ENCODE data around the gene DPF1. TPM values are rescaled to one million over a fixed set of nuclear protein-coding genes. Genes with fewer than 3 reads are reported as not detected.
"Not testable (repeated sequence)": the region's sequence is repeated elsewhere in the genome, so short reads cannot be mapped to it uniquely, and the experiment has no call there.

Gene DPF1
- total RNA-seq, 1 donor from 2014 or later: 1.3 TPM

DNA sequence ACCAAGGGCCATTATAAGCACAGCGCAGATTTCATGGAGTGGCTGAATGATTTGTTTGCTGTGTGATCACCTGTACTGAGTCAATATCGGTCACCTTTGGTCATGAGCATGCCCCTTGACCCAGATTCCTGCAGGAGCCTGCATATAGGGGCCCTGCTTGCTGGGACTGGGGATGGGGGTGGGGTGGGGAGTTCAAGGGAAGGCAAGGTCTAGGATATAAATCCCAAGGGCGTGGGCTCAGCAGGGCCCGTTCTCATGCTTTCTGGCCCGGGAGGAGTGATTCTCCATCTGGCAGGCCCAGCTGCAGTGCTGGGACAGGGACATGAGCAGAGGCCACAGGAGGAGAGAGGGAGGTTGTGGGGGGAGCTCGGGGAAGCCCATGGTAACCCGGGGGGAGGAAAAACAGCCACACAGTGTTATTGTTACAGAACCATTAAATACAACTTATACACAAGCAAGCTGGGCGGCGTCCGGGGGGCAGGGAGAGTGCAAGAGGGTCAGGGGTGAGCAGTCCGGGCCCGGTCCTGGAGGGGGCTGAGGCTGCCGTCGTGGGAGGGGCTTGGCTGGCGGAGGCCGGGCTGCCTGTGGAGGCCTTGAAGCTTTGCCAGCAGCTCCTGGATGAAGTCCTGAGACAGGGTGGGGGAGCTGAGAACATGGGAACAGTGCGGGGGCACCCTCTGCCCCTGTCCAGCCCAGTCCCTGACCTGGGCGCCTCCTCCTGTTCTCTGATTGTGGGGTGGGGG lies 27.0 kb upstream of the DPF1 start:
- no peak for DNase-seq (ENCODE audit: low read depth, low spot score)

DNA sequence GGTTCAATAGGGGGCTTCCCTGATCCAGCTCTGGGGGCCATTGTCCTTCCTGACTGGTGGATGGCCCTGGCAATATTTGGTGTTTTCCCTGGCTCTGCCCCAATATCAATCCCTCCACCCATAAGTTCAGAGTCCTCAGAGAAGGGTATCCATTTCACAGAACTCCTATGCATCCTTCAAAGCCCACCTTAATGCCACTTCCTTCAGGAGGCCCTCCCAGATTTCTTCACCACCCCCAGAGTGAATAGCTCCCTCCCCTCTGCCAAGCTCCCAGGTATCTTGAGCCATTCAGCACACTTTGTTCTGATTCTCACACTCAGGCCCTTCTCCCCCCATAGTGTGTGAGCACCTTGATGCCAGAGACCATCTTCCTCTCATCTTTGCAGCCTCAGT lies 26.4 kb upstream of the DPF1 start:
- no peak for DNase-seq (ENCODE audit: low read depth, low spot score)

DNA sequence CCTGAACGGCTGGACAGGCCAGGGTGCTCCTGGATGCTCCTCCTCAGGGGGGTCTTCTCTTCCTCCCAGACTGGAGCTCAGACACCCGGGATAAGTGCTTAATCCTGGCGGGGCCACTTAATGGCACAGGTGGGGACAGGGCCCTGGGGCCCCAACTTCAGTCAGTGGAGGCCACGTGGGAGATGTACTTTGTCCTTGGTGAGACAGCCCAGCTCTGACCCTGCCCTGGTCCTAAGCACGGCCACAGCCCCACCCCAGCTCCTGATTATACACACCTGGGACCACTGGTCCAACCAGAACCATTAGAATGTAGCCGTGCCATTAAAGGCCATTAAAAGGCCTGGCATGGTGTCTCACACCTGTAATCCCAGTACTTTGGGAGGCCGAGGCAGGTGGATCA lies 24.4 kb upstream of the DPF1 start:
- no peak for DNase-seq (ENCODE audit: low read depth, low spot score)

DNA sequence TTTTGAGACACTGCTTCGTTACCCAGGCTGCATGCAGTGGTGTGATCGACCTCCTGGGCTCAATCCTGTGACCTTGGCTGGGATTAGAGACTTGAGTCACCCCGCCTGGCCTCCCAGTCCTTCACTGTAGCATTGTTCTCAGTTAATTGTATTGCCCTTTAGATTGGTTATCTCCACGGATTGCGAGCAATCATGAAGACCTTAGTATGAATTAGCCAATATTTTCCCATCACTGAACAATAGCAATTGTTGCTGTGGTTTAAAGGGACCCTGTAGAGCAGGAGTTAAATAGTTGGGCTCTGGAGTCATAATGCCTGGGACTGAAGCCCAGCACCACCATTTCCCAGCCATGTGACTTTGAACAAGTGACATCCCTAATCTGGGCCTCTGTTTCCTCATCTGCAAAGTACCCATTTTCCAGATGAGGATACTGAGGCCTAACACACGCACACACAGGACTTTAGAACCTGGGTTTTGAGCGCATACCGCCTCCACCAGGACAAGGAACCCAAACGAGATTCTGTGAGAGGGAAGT lies 23.8 kb upstream of the DPF1 start:
- no peak for DNase-seq (ENCODE audit: low read depth, low spot score)

DNA sequence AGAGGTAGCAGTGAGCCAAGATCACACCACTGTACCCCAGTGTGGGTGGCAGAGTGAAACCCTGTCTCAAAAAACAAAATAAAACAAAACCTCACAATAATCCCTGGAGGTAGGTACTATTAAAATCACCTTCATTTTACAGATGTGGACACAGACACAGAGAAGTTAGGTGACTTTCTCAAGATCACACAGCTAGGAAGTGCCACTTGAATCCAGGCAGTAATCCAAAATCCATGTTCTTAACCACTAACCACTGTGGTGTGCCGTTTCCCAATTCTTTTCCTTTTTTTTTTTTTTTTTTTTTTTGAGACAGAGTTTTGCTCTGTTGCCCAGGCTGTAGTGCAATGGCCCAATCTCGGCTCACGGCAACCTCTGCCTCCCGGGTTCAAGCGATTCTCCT lies 23.1 kb upstream of the DPF1 start:
- no peak for DNase-seq (ENCODE audit: low read depth, low spot score)

DNA sequence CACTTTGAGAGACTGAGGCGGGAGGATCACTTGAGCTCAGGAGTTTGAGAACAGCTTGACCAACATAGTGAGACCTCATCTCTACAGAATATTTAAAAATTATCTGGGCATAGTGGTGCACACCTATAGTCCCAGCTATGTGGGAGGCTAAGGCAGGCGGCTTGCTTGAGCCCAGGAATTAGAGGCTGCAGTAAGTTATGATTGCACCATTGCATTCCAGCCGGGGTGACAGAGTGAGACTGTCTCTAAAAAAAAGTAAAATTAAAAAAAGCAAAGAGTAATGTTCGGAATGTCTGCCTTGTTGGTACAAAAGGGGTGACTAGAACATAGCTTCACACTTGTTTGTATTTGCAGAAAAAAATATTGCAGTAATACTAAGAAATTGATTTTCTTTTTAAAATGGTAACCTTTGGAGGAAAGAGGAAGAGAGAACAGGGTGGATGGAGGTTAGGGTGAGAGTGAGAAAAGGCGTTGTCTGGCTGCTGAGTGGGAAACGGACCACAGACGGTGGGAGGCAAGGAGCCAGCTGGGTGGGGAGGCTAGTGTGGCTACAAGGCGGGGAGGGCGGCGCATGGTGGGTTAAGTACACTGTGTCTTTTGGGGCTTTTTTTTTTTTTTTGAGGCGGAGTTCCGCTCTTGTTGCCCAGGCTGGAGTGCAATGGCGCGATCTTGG lies 21.9 kb upstream of the DPF1 start:
- no peak for DNase-seq (ENCODE audit: low read depth, low spot score)

DNA sequence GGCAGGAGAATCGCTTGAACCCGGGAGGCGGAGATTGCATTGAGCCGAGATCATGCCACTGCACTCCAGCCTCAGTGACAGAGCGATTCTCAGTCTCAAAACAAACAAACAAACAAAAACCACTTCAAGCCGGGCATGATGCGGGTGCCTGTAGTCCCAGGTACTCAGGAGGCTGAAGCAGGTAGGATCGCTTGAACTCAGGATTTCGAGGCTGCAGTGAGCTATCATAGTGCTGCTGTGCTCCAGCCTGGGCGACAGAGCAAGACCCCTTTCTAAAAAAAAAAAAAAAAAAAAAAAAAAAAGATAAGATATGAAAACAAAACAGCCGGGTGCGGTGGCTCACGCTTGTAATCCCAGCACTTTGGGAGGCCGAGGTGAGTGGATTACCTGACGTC lies 19.3 kb upstream of the DPF1 start:
- no peak for DNase-seq (ENCODE audit: low read depth, low spot score)

DNA sequence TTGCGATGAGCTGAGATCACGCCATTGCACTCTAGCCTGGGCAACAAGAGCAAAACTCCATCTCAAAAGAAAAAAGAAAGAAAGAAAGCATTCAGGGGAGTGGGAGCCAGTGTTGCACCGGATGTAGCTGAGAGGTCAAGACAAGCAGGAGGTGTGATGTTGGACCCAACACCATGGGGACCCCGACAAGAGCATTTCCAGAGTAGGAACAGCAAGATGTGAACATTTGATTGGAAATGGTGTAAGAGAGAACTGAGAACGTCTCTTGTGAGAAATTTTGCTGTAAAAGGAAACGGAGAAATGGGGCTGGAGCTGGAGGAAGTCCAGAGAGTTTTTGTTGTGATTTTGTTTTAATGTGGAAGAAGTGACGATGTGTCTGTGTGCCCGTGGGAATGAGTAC lies 15.8 kb upstream of the DPF1 start:
- DNase-seq (ENCODE audit: low read depth, low spot score): no peak

DNA sequence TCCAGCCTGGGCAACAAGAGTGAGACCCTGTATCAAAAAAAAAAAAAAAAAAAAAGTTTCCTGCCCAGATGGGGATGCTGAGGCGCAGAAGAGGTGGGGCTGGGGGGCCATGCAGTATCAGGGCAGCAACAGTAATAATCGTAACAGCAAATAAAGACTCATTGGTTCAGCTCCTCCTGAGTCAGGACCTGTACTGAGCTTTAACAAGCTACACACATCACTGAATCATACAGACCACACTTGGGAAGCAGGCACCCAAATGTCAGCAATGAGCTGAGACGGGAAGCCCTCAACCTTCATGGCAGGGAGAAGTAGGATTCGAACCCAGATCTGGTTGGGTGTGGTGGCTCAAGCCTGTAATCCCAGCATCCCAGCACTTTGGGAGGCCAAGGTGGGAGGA lies 10.6 kb upstream of the DPF1 start:
- DNase-seq (ENCODE audit: low read depth, low spot score): no peak

DNA sequence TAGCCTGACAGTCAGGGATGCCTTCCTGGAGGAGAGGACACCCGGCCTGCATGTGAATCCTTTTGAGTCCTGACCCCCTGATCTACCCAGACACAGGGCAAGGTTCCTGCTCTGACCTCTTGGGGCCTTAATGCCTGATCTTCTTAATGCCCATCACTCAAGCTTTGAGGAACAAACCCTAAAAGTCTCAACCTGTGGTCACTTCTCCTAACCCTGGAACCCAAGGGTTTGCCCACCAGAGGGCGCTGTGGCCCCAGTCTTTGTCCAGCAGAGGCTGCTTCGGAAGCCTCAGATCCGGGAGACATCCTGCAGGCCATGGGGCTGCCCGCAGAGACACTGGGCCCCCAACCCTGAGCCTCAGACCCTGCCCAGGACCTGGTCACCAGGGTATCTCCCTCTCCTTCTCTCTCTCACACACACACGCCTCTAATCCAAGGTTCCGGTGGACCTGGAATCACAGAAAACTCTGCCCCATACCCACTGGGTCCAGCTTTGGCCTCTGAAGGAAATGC lies 9.8 kb upstream of the DPF1 start:
- no peak for DNase-seq (ENCODE audit: low read depth, low spot score)

DNA sequence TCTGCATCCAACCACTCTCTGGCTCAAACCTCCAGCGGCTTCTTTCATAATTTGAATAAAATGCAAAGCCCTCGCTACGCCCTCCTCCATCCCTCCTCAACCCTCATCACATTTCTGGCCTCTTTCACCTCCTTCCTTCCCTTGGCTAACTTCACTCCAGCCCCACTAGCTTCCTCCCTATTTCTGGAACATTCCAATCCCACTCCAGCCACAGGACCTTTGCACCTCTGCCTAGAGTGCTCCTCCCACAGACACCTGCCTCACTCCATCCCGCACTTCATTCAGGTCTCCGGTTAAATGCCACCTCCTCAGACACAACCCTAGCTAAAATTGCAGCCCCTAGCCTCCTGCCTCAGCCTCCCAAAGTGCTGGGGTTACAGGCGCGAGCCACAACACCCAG lies 7.9 kb upstream of the DPF1 start:
- no peak for DNase-seq (ENCODE audit: low read depth, low spot score)

DNA sequence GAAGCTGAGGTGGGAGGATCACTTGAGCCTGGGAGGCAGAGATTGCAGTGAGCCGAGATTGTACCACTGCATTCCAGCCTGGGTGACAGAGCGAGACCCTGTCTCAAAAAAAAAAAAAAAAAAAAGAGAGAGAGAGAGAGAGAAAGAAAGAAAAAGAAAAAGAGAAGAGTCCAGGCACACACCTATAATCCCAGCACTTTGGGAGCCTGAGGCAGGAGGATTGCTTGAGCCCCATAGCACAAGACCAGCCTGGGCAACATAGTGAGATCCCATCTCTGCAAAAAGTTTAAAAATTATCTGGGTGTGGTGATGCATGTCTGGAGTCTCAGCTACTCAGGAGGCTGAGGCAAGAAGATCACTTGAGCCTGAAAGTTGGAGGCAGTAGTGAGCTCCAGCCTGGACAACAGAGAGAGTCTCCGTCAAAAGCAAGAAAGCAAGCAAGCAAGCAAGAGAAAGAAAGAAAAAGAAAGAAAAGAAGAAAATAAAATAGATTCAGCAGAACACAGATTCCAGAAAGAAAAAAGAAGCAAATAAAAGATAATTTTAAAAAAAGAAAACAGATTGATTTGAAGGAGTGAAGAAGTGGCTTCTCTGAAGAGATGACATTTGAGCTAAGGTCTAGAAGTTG lies 6.6 kb upstream of the DPF1 start:
- DNase-seq (ENCODE audit: low read depth, low spot score): not testable (repeated sequence)

DNA sequence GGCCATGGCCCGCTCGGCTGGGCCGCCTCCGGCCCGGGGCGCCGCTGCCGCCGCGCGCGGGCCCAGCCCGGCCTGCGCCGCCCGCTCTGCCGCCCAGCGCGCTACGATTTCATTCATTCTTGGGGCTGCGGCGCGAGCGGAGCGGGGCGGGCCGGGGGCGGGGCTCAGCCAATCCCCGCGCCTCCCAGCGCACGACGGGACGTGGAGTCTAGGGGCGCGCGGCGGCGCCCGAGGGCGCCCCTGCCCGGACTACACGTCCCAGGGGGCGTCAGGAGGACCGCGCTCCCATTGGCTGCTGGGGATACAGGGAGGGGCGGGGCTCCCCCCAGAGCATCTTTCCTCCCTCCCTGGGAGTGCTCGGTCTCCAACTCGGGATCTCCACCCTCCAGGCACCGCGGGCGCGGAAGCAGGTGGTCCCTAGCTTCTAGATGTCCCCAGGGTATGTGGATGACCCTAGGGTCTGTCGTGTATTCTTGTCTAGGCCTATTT lies 5.6 kb upstream of the DPF1 start:
- peak; percentile 56 for DNase-seq (ENCODE audit: low read depth, low spot score)

DNA sequence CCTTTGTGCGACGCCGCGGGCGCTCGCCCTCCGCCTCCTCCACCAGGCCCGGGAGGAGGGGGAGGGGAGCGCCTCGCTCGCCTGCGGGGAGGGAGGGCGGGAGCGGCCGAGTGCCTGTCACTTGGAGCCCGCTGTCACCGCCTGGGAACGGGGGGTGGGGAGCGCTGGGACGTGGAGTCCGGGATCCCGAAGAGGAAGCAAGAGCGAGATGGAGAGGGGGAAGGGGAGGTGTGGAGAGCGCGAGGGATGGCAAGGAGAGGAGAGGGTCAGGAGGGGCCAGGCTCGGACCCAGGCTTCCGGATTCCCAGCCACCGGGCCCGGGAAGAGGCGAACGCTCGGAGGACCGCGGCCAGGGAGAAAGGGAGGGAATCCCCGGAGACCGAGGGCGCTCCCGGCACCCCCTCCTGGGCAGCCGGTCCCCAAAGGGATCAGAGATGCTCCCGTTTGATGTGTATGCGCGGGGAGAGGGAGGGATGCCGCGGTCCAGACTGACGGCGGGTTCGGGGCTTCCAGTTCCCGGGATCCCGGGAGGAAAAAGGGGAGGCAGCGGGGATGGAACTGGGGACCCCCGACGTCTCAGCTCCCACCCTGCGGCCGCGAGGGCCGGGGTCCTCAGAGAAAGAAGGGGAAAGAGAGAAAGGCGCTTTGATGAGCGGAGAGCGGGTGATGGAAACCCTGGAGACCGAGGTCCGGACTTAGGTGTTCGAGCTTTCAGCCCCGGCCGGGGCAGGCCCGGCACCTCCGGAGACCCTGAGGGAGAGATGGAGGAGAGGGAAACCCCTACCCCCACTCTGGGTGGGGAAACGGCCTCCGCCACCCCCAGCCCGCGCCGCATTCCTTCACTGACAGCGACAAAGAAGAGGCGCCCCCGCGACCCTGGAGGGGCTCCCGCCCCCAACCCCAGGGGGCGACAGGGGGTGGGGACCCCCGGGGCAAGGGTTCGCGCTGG lies 4.7 kb upstream of the DPF1 start:
- DNase-seq (ENCODE audit: low read depth, low spot score): no peak

DNA sequence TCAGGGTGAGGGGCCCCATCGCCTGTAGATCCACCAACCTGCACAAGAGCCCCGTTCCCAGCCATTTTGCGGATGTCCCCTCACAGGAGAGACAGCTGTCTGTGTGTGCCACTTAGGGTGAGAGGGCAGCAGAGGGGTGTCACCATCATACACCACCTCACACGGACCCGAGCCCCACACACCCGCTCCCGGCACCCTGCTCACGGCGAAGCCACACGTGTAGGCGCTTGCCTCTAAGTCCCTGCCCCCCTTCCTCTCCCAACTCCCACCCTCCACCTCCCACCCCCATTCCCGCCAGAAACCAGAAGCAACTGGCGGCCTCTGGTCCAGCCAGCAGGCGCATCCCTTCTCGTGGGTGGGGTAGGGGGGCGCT lies 4.0 kb upstream of the DPF1 start:
- no peak for DNase-seq (ENCODE audit: low read depth, low spot score)

DNA sequence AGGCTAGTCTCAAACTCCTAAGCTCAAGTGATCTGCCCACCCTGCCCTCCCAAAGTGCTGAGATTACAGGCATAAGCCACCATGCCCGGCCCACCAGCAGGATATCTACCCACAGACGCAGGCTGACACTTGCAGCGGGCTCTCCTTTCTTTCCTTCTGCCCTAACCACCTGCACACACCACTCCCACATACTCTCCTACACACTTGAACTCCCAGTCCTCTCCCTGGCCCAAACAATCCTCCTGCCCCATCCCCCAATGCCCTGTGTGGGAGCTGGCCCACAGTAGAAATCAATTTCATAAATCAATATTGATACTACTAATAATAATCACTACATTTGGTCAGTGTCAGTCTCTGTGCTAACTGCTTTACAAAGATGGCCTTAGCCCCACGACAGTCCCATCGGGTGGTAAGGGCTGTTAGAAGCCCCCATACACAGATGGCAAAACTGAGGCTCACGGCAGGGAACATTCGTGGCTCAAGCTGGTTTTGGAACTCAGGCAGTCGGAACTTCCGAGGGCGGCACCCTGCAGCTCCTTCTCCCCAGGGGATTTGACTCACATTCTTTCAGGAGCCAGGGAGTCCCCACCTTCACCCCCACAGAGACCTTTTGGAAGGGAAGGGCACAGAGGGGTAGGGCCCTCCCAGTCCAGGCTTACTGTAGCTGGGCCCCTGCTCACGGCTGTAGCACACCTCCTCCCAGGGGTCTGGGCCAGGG lies 3.4 kb upstream of the DPF1 start:
- no peak for DNase-seq (ENCODE audit: low read depth, low spot score)

DNA sequence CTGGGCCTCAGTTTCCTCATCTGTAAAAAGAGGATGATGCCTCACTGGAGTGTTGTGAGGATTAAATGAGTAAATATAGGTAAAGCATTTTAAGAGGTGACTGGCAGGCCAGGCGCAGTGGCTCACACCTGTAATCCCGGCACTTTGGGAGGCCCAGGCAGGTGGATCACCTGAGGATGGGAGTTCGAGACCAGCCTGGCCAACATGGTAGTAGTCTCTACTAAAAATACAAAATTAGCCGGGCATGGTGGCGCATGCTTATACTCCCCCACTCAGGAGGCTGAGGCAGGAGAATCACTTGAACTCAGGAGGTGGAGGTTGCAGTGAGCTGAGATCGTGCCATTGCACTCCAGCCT lies 819 bp upstream of the DPF1 start:
- DNase-seq (ENCODE audit: low read depth, low spot score): not testable (repeated sequence)

DNA sequence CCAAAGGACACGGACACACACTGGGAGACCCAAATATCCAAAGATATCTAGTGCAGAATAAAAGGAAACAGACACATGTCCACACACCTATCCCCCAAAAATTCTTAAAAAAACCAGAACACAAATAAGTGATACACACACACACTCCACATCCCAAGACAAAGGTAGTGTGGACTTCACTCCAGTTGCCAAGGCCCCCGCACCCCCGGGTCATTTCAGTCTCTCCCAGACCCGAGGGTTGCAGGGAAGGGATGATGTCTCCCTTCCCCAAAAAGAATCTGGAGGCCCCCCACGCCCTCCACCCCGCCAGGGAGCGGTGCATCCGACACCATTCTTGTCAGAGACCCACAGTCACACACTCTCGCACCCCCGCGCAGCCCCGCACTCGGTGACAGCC lies 407 bp downstream of the DPF1 start:
- DNase-seq (ENCODE audit: low read depth, low spot score): no peak

DNA sequence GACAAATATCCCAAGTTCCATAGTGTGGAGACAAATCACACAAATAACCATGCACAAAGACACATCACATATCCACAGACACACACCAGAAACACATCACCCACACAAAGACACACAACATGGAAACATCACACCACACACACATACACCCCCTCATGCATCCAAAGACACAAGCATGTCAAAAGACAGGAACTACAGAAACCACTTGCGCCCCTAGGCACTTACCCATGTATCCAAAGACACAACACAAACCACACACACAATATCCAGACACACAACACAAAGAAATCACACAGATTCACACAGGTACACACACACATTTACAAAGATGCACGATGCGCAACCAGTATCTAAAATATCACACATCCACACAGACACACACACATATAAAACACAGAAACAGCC lies 901 bp downstream of the DPF1 start:
- DNase-seq (ENCODE audit: low read depth, low spot score): no peak
